ENCODE results near the gene DCAF6.
"Not testable (repeated sequence)": the region's sequence is repeated elsewhere in the genome, so short reads cannot be mapped to it uniquely, and the experiment has no call there.

DCAF6 gene

DNA sequence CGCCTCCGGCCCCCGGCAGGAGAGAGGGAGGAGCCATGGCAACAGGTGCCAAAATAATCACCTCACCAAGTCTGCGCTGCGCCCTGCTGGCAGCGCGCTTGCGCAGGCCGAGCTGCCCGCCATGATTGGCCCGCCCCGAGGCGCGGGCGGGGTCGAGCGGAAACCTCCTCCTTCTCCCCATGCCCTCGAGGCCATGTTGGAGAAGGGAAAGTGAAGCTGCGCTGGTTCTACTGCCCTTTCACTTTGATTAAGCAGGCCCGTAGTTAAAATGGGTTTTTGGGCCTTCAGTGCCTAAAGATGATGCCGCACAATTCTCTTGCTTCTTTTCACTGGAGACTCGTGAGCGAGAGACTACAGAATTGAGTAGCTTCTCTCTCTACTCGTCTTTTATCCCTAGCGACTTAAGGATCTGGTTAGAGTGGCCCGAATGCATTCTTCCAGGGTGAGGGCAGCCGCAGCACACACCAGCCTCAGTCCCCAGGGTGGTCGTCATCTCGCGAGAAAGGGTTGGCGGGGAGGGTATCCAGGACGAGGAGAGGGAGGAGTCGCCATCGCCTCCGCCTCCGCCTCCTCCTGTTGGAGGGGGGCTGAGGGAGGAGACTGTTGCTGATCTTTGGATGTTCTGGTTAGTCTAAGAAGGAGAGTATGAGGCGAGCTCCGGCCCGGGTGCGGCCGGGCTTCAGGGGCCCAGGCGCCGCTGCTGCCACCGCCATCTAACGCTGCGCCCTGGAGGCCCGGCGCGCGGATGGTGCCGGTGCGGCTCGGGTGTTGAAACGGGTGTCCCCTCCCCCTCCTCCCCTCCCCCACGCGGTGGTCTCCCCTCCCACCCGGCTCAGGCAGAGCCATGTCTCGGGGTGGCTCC lies at the start of gene DCAF6:
DCAF6 (plus strand) TSS at position 616 of the 862 bp plus-strand sequence; CDS start at position 845, 229 bp downstream.
- DNase-seq: peak; percentile 100

DNA sequence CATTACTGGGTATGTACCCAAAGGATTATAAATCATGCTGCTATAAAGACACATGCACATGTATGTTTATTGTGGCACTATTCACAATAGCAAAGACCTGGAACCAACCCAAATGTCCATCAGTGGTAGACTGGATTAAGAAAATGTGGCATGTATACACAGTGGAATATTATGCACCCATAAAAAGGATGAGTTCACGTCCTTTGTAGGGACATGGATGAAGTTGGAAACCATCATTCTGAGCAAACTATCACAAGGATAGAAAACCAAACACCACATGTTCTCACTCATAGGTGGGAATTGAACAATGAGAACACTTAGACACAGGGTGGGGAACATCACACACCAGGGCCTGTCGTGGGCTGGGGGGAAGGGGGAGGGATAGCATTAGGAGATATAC lies 49.3 kb upstream of the DCAF6 start:
- DNase-seq: not testable (repeated sequence)

- no peak for DNase-seq
Measured at GRCh38 chr1:167890400-167890799, 46.1 kb upstream of the DCAF6 start.

DNA sequence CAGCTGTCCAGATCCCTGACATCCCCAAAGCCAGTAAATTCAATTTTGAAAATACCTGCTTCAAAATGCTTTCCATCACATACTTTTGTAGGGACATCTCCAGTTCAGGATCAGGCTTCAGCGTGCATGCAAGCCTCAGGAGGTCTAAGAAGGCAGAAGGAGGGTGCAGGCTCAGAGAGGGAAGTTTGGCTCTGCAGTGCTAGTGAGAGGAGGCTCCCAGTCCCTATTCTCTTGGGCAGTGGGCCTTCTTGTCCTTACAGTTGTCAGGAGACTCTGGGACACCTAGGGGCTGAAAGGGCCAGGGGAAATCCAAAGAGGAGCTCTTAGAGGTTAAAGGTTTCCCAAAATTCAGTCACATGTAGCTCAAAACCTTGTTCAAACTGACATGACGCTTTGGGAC lies 42.7 kb upstream of the DCAF6 start:
- DNase-seq: no peak

DNA sequence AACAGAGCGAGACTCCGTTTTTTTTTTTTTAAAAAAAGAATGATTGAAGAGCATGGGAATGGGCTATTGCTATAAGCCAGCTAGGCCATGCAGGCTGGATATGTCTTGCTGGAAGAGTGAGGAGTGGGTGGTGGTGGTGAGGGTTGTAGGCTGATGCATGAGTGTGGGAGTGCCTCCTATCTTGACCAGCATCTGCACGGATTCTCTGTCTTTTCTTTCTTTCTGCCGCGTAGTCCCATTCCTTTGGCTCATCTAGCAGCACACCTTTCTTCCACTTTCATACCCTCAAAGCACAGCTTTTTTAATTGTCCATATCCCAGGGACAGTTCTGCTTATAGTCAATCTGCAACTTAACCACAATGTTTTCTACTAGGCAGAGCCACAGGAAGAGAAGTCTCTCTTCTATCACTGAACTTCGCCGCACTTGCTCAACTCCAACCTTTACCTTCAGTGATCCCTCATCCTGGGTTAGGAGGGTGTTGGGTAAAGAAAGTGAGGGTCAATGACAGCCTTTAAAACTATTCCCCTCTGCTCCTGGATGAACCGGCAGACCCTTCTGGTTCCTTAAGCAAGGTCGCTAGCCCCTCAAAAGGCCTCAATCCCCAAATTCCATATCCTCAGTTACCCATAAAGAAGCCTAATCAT lies 37.8 kb upstream of the DCAF6 start:
- DNase-seq: no peak

GRCh38 chr1:167899253-167899681 lies 37.2 kb upstream of the DCAF6 start:
- DNase-seq: no peak

DNA sequence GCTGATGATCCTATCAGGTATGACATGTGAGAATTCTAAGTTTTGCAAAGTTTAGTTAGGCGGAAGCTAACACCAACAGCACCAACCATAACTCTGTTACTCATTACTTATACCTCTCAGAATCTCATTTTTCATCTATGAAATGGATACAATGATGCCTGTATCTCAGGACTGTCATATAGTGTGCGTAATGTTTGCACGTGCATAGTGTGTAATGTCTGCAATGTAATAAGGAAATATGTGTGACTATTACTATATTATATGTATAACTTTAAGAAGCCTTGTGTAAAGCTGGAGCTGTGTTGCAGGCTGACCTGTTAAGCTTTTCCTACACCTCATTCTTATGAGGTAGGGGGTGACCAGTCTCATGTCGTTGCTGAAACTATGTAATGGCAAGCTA lies 35.6 kb upstream of the DCAF6 start:
- no peak for DNase-seq

- no peak for DNase-seq
Measured at GRCh38 chr1:167904652-167905130, 31.8 kb upstream of the DCAF6 start.

GRCh38 chr1:167905182-167905581 lies 31.3 kb upstream of the DCAF6 start:
- peak; percentile 37 for DNase-seq

DNA sequence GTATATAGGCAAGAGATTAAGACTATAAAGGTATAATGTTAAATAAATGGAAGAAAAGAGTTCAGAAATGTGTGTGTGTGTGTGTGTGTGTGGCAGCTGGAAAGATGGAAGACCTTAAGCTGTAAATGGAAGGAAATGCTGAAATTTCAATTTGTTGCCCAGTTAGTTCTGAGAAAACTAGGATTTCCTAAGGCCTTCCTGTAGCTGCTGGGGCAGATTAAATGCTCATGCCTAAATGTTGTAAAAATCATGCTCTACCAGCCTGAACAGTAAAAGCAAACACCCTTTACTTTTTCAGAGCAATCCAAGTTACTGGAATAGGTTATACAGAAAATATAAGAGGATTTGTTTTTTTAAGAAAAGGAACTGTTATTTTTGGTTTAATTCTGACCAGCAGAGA lies 30.8 kb upstream of the DCAF6 start:
- no peak for DNase-seq

DNA sequence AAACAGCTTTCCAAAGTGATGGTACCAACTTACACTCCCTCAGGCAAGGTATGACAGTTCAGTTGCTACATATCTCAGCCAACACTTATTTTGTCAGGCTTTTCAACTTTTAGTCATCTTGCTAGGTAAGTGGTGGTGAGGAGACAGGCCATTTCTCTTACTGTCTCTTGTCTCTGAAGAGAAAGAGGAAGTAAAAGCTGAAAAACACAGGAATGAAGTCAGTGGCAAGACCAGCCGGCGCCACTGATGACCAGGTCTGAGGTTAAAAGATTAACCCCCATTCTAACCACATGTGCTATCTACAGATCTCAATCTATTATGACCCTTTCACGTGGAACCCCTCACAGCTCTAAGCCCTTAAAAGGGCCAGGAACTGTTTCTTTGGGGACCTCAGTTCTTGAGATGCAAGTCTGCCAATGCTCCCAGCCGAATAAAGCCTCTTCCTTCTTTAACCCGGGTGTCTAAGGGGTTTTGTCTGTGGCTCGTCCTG lies 26.7 kb upstream of the DCAF6 start:
- no peak for DNase-seq

DNA sequence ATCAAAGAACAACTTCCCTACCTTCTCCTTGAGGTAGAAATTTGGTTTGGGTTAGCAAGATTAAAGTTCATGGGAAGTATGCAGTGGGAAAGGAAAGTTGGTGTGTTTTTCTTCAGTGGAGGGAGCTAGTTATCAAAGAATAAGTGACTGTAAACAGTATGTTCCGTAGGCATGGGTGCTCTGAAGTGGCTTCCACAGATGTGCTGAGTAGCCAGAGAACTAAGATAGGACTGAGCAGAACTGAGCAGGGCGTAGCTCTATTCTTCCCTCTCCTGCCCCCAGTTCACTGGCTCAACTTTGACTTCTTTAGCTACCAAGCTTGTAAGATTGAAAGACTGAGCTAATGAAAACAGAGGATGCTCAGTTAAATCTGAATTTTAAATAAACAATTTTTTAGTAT lies 26.0 kb upstream of the DCAF6 start:
- no peak for DNase-seq

GRCh38 chr1:167911413-167911812 lies 25.1 kb upstream of the DCAF6 start:
- DNase-seq: no peak

- DNase-seq: no peak
Measured at GRCh38 chr1:167912294-167912693, 24.2 kb upstream of the DCAF6 start.

GRCh38 chr1:167913895-167914496 lies 22.5 kb upstream of the DCAF6 start, which contains the start of gene ADCY10:
TSS of gene ADCY10 (minus strand) at chr1:167914134. CDS start at chr1:167905140, 8,994 bp downstream.
- DNase-seq: no peak

DNA sequence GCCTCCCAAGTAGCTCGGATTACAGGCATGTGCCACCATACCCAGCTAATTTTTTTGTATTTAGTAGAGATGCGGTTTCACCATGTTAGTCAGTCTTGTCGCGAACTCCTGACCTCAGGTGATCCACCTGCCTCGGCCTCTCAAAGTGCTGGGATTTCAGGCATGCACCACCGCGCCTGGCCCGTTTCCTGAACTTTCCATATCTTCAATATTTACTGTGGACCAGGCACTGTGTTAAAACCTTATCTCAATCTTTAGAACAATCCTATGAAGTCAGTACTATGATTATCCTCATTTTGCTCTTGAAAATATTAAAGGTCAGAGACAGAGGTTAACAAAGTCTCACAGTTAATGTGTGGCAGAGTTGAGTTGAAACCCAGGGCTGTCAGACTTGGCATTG lies 20.9 kb upstream of the DCAF6 start:
- DNase-seq: no peak

DNA sequence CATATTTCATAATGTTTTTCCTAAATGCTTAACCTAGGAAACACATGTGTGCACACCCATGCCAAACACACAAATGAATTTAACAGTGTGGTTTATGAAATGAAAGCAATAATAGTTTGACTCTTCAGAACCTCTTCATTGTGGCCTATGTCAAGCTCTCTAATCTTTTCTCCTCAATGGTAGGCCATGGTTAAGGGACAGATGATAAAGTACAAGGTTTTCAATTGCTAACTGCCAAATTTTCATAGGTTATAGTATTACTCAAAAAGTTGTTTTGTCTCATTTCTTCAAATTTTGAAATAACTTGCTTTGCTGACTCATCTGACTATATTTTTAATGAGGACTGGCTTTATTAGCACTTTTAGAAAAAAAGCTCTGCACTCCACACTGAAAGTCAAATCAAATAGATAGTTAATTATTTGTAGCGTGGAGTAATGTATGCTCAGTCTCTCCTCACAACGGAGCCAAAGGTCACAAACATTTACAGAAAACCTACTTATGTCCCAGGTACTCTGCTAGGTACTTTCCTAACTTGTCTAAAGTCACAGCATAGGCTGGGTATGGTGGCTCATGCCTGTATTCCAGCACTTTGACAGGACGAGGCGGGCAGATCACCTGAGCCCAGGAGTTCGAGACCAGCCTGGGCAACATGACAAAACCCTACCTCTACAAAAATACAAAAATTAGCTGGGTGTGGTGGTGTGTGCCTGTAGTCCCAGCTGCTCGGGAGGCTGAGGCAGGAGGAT lies 19.5 kb upstream of the DCAF6 start:
- no peak for DNase-seq

- no peak for DNase-seq
Measured at GRCh38 chr1:167922023-167922422, 14.5 kb upstream of the DCAF6 start.

- DNase-seq: no peak
Measured at GRCh38 chr1:167922611-167923074, 13.8 kb upstream of the DCAF6 start.

DNA sequence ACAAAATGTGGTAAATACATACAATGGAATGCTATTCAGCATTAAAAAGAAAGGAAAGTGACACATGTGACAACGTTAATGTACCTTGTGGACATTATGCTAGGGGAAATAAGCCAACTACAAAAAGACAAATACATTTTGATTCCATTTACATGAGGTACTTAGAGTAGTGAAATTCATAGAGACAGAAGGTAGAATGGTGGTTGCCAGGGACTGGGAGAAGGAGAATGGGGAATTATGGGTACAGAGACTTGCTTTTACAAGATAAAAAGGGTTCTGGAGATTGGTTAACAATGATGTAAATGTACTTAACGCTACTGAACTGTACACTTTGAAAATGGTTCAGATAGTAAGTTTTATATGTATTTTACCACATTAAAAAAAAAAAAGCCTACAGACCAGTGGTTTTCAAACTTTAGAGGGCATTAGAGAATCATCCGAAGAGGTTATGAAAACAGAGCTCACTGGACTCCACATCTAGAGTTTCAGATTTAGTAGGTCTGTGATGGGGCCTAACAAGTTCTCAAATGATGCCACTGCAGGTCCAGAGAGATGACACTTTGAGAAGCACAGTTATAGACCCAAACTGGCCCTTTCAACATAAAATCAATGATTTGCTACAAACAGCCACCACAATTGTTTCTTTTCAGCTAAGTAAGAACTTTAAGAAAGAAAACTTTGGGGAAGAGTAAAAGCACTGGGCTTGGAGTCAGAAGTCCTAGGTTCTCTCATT lies 13.0 kb upstream of the DCAF6 start:
- DNase-seq: no peak

DNA sequence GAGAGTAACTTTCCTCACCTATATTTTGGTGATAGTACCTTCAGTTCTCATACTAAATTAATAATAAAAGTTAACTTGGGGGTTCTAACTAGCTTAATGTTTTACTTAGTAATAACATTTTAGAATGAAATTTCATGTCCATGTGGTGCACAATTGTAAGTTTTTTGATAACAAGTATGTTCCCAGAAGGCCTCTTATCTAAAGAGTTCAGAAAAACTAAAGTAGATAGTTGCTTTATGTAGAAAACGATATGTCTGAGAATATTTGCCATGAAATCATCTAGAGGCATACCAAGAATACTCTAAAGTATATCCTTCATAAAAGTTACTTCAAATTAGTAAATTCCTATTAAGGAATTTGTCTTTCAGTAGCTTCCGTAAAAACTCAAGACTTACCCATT lies 12.4 kb upstream of the DCAF6 start:
- DNase-seq: no peak

All from NCI-H82 (cell line).